GM12864 (cell line): ENCODE measurements around the gene NTMT2.

Experiments used
- DNase-seq: peaks from one replicate; pipeline ENCODE4 v3.0.0-alpha.2; 2011; ENCODE audit warnings: low read depth
- H3K4me3 ChIP-seq: 2 replicates; pipeline ENCODE4 v1.5.1; 2011; ENCODE audit warnings: mild to moderate bottlenecking, low read depth, low read length, control low read depth
- TF ChIP-seq, protein P1 (sequence below): IDR thresholded peaks from 2 replicates; pipeline ENCODE4 v1.5.1; 2011; ENCODE audit warnings: low read depth, mild to moderate bottlenecking, moderate library complexity, low read length, control low read depth, inconsistent platforms; ENCODE audit errors: missing control alignments

NTMT2 gene

DNA sequence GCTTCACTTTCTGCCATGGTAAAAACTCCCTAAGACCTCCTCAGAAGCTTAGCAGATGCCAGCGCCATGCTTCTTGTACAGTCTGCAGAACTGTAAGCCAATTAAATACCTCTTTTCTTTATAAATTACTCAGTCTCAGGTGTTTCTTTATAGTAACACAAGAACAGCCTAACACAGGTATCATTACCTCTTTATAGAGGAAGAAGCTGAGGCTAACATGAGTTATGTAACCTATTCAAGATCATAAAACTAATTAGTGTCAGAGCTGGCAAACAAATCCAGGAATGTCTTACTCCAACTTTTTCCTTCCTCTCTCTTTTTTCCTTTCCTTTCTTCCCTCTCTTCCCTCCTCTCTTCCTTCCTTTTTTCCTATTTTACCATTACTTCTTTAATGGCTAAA is 9.3 kb downstream of the NTMT2 start:
- no peak overlapping the region for H3K4me3 ChIP-seq
- TF ChIP-seq, protein P1, sequence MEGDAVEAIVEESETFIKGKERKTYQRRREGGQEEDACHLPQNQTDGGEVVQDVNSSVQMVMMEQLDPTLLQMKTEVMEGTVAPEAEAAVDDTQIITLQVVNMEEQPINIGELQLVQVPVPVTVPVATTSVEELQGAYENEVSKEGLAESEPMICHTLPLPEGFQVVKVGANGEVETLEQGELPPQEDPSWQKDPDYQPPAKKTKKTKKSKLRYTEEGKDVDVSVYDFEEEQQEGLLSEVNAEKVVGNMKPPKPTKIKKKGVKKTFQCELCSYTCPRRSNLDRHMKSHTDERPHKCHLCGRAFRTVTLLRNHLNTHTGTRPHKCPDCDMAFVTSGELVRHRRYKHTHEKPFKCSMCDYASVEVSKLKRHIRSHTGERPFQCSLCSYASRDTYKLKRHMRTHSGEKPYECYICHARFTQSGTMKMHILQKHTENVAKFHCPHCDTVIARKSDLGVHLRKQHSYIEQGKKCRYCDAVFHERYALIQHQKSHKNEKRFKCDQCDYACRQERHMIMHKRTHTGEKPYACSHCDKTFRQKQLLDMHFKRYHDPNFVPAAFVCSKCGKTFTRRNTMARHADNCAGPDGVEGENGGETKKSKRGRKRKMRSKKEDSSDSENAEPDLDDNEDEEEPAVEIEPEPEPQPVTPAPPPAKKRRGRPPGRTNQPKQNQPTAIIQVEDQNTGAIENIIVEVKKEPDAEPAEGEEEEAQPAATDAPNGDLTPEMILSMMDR, result no peak
- no peak for DNase-seq

DNA sequence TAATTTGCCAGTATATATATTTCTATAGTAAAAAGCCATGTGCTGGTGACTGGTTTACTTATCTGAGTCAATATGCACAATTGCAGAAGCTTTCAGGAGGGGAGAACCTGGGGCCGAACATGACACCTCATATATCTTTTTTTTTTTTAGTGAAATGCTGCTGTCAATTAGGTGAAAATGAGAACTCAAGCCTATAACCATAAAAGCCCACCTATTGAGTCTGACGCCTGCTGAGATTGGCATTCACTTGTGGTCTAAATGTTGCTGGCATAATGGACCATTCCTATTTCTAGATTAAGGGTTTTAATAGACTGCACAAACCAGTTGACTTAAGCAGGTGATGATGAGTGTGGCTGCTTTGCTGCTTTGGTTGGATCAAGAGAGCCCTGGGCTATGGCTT is 10.8 kb downstream of the NTMT2 start:
- H3K4me3 ChIP-seq, result no peak overlapping the region
- DNase-seq, result no peak
- TF ChIP-seq, protein P1, result no peak

DNA sequence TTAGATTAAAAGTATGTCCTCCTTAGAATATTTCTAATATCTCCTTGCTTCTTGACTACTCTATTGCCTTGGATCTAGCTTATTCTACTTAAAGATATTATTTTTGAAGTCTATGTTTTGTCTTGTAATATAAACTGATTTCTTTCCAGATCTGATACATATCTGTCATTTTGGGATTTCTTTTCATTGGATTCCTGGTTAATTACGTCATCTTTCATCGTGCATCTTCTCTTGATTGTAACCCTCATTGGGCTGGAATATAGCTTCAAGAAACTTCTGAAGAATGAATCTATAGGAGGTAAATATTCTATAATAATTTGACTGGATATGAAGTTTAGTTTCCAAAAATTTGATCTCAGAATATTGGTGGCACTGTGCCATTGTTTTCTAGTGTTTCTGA is 12.1 kb downstream of the NTMT2 start:
- no peak for DNase-seq
- TF ChIP-seq, protein P1, result no peak
- no peak overlapping the region for H3K4me3 ChIP-seq

DNA sequence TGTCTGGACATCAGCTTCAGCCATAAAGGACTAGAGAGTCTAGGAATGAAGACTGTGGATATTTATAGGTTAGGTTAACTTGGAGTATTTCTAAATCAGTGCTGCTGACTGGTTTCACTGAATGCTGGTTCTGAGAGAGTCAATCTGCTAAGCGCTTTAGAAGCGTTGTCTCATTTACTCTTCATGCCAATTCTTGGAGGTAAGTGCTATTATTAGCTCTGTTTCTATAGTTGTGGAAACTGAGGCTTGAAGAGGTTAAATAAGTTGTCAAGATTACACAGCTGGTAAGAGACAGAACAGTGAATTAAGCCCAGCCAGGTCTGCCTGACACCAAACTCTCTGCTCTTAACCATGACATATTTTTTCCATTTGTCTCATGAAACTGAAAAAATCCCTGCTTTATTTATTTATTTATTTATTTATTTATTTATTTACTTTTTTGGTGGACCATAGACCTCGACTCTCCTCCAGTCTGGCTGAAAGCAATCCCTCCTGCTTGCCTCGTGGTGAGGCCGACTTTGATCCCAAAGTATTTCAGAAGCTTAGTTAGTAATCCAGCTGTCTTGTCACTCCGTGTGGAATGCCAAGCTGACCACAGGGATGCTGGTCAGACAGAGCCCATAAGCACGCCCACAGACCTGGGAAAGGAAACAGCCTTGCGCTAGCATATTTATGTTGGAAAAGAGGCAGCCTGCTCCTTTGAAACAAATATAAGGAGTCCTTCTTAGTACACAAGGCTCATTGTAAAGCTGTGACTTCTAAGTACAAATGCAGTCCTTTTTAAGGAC is 16.9 kb downstream of the NTMT2 start:
- no peak overlapping the region for H3K4me3 ChIP-seq
- TF ChIP-seq, protein P1, result no peak
- no peak for DNase-seq

DNA sequence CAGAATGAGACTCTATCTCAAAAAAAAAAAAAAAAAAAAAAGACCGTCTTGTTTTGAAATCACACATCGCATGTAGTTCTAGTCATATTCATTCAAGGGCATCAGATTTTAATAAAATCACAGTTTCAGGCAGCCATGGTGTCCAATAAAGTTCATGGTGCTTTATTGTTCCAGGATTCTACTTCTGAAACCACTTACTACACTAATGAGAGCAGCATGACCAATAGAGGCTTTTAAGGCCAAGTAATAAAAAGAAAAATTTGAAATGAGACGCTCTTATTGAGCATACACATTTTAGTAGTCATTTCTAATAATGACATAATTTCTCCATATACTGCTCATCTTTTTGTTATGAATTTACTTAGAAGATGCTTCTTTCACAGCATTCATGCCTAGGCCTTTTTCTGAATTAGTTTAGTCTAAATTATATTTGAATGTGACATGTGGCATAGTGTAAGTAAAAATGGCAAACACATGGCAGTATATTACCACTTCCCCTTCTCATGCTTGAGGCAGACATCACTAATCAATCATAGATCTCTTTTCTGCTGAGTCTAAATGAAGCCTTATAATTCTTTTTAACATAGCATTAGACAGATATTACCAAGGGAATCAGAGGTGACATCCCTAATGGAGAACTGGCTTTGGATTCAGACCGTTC is 18.5 kb downstream of the NTMT2 start:
- DNase-seq, result no peak
- TF ChIP-seq, protein P1, result no peak

DNA sequence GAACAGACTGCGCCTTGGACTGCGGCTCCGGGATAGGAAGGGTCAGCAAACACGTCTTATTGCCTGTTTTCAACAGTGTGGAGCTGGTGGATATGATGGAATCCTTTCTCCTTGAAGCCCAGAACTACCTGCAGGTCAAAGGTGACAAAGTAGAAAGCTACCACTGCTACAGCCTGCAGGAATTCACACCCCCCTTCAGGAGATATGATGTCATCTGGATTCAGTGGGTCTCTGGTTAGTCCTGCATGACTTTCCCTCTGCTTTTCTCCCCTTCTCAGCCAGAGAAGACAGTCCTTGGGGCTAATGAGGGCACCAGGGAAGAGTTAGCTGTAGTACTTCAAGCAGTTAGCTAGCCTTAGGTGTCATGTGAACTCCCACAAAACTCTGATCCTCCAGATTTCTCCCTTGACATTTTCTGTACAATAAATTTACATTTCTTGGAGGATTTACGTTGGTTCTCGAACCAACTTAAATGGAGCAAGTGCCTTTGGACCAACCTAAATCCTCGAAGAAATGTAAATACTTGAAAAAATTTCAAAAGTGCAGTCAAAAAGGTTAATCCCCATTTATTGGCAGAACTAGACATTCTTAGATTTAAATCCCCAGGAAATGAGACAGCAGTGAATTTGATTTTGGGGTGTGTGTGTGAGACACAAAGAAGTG is 20.9 kb downstream of the NTMT2 start:
- DNase-seq, result no peak
- TF ChIP-seq, protein P1, result no peak
- H3K4me3 ChIP-seq, result no peak overlapping the region

More for the DNA sequence above, 18.5 kb downstream of the NTMT2 start:
- no peak overlapping the region for H3K4me3 ChIP-seq
